AML-193 (cell line): ENCODE measurements around the gene SCG5.

Source experiments
- DNase-seq, 2 experiments: peaks; one replicate each; lab custom pipeline; 2025; lab: John Stamatoyannopoulos, UW

The SCG5 gene

GRCh38 chr15:32691689-32692038 is 50.2 kb downstream of the SCG5 start:
- DNase-seq: no peak

DNA sequence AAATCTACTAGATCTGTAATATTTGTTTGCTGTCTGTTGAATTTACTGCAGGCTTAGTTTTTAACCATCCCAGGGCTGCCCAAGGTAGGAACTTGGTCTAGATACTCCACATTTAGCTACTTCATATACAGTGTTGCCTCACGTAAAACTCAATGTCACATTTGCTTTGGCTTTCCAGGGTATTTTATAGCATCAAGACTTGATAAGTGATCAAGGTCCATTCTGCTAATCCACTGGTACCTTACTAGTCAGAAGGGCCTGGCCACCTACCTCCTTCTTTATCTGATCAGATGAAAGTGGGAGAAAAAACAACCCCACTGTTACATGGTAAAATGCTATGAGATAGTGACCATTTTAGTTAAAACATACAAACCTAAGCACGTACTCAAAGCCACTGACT is 50.8 kb downstream of the SCG5 start:
- DNase-seq: no peak

DNA sequence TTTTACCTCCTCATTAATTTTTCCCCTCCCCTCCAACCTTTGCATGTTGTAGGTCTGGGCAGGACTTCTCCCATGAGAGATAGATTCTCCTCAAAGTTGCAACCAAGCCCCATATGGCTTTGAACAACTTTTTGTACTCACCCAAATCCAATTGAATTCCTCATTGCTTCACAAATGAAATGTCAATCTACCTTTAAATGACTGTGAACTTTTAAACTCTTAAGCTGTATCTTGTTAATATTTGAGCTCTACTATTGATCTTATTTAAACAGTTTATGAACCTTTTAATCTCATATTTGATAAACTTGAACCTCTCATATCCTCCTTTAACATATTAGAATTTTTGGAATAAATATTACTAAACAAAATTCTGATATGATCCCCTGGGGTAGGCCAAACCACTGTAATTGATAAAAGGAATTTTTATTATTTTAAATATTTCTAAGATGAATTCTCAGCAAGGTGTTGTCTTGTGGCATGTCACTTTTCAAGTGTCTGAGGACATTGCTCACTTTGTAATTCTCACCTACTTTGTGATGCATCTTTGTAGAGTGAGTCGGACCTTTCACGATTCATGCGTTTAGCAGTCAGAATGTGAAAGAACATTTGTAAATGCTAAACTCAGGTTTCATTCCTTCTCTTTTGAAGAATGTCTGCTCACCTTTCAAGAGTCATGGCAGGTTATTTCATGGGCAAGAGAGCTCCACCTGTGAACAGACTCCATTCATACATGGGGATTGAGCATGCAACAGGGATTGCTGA is 52.9 kb downstream of the SCG5 start:
- no peak for DNase-seq

DNA sequence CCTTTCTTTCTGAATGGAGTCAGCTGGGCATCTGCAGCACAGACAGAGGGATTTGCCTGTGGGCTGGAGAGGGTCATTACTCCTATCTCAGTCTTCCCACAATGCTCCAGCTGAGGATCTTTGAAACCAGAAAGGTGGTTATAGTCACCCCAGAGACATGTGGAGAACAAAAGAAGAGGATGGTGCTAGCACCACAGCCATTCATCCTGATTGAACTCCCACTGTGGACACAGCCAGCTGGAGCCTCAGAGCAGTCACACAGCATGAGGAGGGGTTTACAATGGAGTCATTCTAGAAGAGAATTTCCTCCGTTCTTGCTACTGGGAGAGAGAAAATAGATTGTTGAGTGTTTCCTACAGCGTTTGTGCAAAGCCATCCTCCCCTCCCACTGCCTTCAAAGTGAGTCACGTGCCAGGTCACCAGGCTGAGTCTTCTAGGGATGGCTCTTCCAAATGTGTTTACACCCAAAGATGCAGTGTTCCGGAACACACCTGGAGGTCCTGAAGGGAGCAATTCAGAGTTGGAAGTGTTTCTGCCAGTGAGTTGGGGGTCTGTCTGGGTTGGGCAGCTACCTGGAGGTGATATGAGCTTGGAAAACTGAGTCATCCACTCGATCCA is 57.4 kb downstream of the SCG5 start:
- no peak for DNase-seq

- no peak for DNase-seq
Measured at GRCh38 chr15:32700501-32701150, 59.1 kb downstream of the SCG5 start.

DNA sequence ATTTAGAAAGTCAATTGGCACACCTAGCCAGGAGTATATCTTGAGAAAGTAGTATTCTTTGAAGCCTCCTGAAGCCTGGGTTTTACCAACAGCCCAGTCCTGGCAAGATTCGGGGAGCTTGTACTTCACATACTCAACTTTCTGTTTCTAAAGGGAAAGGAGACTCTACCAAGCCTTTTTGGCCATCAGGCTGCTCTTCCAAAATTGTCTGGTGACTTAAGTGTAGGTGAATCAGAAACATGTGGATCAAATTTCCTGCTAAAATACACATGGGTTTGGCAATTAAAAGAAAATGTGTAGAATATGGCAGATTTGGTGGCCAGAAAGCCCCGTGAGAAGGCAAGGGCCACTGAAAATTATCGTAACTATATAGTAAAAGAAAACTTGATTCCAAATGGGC is 60.4 kb downstream of the SCG5 start:
- DNase-seq: no peak

DNA sequence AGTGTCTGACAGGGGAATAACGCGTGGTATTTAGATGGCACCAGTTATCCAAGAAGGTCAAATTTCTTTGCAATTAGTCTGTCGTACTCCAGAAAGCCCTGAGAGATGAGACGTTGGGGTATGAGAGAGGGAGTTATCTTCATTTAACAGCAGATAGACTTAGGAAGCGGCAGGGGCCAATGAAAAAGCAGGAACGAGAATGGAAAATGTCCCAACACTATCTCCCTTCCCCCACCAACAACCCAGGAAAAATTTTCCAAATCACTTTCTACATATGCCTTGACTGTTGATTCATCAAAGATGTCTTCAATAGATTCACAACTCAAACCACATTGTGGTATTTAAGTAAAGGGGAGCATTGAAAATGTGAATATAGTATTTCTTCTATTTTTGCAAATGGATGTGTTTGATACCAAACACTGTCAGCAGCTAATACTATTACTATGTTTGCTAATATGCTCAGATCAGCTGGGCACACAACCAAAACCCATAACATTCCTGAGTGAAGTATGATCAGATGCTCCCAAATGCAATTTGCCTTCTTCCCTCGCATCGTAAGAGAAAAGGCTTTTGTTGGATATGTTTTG is 63.0 kb downstream of the SCG5 start:
- DNase-seq: no peak

DNA sequence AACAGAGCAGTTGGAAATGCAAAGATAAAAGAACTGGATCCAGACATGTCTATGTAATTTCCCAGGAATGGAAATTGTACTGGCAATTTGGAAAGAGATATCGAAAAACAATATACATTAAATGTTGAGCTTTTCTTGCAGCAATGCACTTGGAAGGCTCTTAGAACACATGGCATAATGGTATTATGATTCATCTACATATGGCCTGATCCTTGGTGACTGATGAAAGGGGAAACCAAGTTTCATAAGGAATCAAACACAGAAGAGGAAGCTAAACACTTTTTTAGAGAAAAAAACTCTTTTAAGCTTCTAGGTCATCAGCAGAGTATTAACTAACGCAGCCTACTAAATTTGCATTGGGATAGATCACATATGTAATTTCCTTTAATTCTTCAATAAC is 63.9 kb downstream of the SCG5 start:
- DNase-seq: no peak

GRCh38 chr15:32706704-32707103 is 65.2 kb downstream of the SCG5 start:
- no peak for DNase-seq

- no peak for DNase-seq
Measured at GRCh38 chr15:32707436-32707835, 65.9 kb downstream of the SCG5 start.

DNA sequence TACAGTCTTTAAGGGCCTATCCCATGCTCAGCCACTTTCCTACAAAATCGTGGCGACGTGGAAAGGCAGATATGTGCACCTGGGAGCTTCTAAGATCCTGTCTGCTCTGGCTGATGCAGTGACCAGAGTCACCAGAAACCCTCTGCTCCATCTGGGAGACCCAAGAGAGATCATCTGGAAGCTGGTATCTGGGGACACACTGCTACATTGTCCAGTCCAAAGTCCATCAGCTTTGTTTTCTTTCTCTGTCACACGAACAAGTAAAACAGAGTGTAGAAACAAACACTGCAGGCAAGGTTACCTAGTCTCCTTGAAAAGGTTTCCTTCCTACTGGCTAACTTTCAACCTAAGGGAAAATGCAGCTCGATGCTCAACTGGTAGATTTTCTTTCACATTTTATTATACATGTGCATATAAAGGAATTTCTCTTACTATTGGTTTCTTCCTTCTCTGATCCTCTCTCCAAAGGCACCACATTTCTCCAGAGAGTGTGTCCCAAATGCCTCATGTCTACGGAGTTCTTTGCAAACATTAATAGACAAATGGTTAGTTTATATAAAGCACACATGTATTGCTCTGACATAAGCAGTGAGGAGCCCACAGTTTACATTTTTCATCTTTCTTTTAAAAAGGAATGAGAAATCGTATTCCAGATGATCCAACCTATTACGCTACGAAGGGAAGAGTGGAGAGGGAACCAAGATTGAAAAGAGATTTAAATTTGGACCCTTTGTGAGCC is 68.0 kb downstream of the SCG5 start:
- no peak for DNase-seq

DNA sequence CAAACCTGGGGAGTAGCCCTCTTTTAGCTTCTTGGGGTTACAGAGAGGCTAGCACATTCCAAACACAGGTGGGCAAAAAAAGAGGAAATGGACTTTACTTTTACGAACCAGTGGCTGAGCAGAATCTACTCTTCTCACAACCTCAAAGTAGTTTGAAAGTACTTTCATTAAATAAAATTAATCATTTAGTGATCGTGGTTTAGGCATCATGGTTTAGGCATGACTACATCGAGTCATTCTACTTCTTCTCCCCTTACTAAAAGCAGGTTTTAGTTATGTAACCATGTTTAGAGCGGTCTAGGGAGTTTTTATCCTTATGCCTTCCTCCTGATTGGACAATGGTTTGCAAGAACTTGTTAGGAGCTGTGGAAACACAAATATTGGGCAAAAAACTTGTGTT is 73.8 kb downstream of the SCG5 start:
- DNase-seq: no peak

GRCh38 chr15:32716216-32716914 is 74.9 kb downstream of the SCG5 start:
- no peak for DNase-seq

GRCh38 chr15:32716915-32717425 is 75.5 kb downstream of the SCG5 start:
- no peak for DNase-seq

DNA sequence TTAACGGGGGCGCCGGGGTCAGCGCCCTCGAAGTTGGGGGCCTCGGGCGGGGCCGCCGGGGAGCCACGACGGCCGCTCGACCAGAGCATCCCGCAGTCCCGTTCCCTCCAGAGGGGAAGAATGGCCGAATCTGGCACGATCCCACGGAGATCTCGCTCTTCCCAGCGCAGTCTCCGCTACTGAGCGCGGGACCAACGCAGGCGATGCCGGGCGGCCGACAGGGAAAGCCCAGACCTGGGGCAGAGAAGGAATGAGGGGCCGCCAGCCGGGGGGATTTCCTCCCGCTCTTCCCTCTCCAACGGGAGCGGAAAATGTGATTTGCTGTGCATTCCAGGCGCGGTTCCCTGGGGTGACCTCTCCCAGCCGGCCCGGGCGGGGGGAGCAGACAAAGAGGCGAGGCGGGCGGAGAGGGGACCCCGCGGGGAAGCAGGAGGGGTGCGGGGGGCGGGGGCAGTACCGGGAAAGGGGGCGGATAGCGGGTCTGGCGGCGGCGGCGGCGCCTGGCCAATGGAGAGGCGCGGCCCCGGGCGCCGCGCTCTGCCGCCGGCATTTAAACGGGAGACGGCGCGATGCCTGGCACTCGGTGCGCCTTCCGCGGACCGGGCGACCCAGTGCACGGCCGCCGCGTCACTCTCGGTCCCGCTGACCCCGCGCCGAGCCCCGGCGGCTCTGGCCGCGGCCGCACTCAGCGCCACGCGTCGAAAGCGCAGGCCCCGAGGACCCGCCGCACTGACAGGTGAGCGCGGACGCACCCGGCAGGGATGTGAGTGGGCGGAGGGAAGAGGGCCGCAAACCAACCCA is 76.1 kb downstream of the SCG5 start, which contains the start of gene GREM1:
Gene GREM1 (plus strand): TSS at position 579 of the 801 bp plus-strand sequence. CDS start 12,687 bp downstream, outside the sequence.
- DNase-seq: no peak

- DNase-seq: no peak
Measured at GRCh38 chr15:32718227-32718820, 76.8 kb downstream of the SCG5 start.

DNA sequence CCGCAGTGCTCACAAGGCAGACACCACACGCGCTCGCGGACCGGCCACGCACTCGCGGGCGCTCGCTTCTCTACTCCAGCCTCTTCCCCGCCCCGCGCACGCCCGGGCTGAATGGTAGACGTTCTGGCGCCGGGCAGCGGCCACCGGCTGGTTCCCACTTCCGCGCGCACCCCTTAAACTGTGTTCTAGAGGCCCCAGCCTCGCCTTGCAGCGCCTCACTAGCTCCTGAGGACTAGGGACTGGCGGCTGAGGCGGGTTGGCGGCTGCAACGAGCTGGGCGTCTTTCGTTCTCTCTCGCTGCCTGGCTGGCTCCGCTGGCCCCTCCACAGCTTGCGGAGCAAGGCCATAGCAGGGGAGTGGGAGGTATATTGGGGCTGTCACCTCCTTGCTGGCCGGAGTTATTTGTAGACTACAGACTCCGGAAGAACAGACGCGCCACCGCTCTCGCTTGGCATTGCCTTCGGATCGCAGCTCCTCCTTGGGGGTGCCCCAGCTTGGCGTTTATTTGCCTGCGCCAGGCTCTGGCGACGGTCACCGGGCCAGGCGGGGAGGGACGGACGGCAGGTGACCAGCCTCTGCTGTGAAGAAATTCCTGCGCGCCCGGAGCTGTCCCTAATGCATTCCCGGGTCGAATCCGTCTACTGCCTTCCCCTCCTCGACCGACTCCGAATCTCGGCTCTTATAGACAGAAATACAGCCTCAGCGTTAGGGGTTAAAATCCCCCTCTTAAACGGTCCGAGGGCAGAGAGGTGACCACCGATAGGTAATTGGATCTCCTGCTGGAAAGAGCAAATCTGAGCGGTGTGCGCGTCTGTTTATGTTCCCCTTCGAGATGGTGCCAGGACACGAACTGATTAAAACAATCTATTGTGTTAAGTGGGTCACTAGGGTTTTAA is 77.6 kb downstream of the SCG5 start:
- no peak for DNase-seq

DNA sequence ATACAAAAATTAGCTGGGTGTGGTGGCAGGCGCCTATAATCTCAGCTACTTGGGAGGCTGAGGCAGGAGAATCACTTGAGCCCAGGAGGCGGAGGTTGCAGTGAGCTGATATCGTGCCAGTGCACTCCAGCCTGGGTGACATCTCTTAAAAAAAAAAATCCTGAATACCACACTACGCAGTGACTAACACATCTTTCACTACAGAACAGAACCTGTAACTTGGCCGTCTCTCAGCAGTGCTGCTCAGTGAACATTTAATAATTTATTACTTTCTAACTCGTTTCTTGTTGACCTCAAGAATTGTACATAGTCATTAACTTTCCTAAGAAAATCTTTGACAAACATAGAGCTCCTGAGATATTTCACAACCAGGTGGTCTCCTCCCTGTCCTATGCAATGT is 80.1 kb downstream of the SCG5 start:
- DNase-seq: no peak

- DNase-seq: no peak
Measured at GRCh38 chr15:32722136-32722535, 80.6 kb downstream of the SCG5 start.
